ENCODE measurements around the gene GRK6.
"Not testable (repeated sequence)": the region's sequence is repeated elsewhere in the genome, so short reads cannot be mapped to it uniquely, and the experiment has no call there.

GRK6 gene

GRCh38 chr5:177476531-177477233 is 50.2 kb downstream of the GRK6 start:
- TF ChIP-seq JUND (IDR thresholded peaks at IDR 0.05; ENCODE audit: low read depth): no peak
- in situ Hi-C loops (cut with HindIII; ENCODE audit: low pct_unique_long_range_greater_than_20kb, low sequenced_read_pairs): no loop called here
- no peak for DNase-seq (ENCODE audit: low read depth in 1 of 2, low spot score in 1 of 2)

DNA sequence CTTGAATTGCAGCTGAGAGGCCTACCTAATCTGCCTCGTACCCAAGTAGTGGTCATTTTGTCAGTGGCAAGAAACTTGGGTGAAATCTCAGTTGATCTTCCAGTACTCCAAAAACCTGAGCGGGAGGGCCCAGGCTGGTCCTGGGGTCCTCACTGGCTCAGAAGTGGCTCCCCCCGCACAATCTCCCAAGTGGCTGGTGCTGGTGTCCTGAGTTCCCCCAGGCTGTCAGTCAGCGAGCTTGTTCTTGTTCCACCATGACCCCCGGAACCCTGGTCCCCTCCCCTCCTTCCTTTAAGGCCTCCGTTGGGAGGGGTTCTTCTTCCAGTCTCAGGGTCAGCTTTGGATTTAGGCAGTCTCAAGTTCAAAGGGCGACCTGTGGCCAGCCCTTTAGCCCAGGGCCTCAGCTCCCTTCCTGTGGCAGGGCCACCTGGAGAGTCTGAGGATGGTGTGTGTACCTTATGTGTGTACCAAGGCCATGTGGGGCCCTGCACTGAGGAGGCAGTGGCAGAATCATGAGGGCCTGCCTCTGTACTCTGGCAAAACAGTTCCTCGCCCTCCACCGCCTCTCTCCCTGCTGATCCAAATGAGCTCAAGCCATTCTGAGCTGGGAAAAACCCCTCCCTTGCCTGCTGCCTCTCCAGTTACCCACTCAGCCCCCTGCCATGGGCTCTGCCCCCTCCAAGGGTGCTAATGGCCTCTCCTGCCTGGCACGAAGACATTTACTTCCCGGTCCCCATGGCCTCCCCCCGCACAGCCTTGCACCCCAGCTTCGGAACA is 51.4 kb downstream of the GRK6 start:
- no peak for TF ChIP-seq JUND (IDR thresholded peaks at IDR 0.05; ENCODE audit: low read depth)
- no peak for DNase-seq (ENCODE audit: low read depth in 1 of 2, low spot score in 1 of 2)
- in situ Hi-C loops (cut with HindIII; ENCODE audit: low pct_unique_long_range_greater_than_20kb, low sequenced_read_pairs): no loop called here

DNA sequence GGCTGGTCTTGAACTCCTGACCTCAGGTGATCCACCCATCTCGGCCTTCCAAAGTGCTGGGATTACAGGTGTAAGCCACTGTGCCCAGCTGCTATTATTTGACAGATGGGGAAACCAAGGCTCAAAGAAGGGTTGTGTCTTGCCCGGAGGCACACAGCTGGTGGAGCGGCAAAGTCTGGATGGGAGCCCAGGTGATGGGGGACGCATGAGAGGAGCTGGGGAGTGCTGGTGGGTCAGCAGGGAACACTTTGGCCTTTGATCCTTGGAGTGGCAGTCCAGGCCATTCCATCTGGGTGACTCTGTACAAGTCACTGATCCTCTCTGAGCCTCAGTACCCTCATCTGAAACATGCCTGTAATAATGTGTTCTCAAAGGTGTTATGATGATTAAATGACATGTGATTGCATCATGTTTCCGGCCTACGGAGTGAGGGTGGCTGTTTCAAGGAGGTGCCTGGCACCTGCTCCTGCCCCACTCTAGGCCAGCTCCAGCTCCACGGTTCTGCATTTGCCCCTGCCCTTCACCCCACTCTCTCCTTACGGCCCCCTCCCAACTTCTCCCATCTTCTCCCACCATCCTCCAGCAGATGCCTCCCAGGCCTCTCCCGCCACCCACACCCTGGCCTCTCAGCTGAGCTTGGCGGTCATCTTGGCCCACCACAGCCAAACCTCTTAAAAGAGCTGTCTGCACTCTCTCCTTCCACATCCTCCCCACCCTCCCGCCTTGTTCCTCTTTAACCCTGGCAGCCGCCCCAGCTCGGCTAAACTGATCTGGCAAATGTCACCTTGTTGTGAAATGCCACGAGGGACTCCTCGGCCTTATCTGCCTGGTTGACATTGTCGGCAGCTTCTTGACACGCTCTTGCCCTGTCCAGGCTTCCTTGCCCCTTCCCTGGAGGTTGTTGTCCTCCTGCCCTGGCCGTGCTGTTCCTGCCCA is 52.5 kb downstream of the GRK6 start:
- TF ChIP-seq JUND (IDR thresholded peaks at IDR 0.05; ENCODE audit: low read depth): no peak
- DNase-seq (ENCODE audit: low read depth in 1 of 2, low spot score in 1 of 2): peak in 1 of 2 experiments; percentile 25
- in situ Hi-C loops (cut with HindIII; ENCODE audit: low pct_unique_long_range_greater_than_20kb, low sequenced_read_pairs): no loop called here

DNA sequence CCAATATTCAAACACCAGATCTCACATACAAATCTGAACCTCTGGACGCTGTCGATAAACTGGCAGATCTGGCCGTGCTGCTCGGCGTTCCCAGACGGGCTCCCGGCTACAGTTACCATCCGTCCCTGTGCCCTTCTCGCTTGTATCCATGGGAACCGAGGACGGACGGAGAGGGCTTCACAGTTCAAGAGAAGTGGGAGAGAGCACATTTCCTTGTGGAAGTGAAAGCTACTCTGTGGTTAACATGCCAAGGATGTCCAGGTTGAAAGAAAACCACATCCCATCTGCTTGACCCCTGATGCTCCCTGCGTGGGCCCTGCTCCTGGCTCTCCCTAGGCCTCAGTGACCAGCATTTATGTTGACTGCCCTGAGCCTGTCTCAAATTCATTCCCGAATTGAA is 53.3 kb downstream of the GRK6 start:
- in situ Hi-C loops (cut with HindIII; ENCODE audit: low pct_unique_long_range_greater_than_20kb, low sequenced_read_pairs): no loop called here
- TF ChIP-seq JUND (IDR thresholded peaks at IDR 0.05; ENCODE audit: low read depth): no peak
- no peak for DNase-seq (ENCODE audit: low read depth in 1 of 2, low spot score in 1 of 2)

DNA sequence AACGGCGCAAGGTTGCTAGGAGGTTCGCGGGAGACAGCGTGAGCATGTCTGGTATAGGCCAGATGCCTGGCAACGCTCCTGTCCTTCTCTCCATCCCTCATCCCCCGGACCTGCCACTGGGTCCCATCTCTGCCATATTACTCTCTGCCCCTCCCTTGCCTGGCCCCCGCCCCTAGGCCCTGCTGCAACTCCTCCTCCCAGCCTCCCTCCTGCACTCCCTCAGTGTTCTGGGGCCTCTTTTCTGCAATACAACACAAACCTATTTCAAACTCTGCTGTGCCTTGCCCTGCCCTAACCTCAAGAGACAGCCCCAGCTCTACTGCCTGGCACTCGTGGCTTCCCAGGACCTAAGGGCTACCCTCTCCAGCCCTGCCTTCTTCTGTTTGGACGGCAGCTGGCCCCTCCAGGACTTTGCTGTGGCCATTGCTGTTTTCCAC is 55.9 kb downstream of the GRK6 start:
- in situ Hi-C loops (cut with HindIII; ENCODE audit: low pct_unique_long_range_greater_than_20kb, low sequenced_read_pairs): no loop called here
- no peak for DNase-seq (ENCODE audit: low read depth in 1 of 2, low spot score in 1 of 2)
- no peak for TF ChIP-seq JUND (IDR thresholded peaks at IDR 0.05; ENCODE audit: low read depth)

DNA sequence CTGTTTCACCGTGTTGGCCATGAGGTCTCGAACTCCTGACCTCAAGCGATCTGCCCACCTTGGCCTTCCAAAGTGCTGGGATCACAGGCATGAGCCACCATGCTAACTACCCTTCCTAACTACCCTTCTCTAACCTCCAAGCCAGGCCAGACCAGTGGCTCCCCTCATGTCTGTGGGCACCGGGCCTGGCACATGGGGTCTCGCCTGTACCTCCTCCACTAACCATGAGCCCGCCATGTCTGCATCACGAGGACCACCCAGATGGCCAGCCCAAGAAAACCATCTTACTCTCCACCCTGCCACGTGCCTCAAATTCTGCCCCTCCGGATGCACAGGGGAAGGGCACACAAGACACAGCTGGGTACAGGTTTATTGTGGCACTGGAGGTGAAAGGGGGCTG is 56.6 kb downstream of the GRK6 start:
- no peak for DNase-seq (ENCODE audit: low read depth in 1 of 2, low spot score in 1 of 2)
- no peak for TF ChIP-seq JUND (IDR thresholded peaks at IDR 0.05; ENCODE audit: low read depth)
- in situ Hi-C loops (cut with HindIII; ENCODE audit: low pct_unique_long_range_greater_than_20kb, low sequenced_read_pairs): no loop called here

- no peak for TF ChIP-seq JUND (IDR thresholded peaks at IDR 0.05; ENCODE audit: low read depth)
- DNase-seq (ENCODE audit: low read depth in 1 of 2, low spot score in 1 of 2): no peak
- in situ Hi-C loops (cut with HindIII; ENCODE audit: low pct_unique_long_range_greater_than_20kb, low sequenced_read_pairs): no loop called here
Measured at GRCh38 chr5:177483994-177484901, 57.8 kb downstream of the GRK6 start.

DNA sequence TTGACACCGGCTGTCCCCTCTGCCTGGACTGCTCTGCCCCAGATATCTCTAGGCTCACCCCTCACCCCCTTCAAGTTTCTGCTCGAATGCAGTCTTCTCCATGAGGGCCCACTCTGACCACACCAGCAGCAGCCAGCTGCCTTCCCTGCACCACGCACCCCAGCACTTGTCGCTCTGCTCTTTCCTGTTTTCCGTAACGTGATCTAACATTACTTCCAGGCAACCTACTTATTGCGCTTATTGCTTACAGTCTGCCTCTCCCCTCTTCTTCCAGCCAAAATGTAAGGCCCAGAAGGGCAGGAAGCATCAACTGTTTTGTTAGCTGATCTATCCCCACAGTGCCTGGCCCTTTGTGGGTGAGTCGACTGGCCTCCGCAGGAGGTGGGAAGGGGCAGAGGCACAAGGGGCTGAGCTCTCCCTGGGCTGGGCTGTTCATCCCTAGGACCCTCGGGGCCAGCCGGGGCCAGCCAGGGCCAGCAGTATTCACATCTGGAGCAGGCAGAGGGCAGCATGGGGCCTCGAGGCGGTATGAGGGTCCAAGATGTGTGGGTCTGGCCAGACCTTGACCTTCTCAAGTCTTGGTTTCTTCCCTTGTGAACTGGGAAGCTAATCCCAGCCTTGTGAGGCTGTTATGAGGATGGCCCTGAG is 58.5 kb downstream of the GRK6 start:
- no peak for DNase-seq (ENCODE audit: low read depth in 1 of 2, low spot score in 1 of 2)
- TF ChIP-seq JUND (IDR thresholded peaks at IDR 0.05; ENCODE audit: low read depth): no peak
- in situ Hi-C loops (cut with HindIII; ENCODE audit: low pct_unique_long_range_greater_than_20kb, low sequenced_read_pairs): no loop called here

DNA sequence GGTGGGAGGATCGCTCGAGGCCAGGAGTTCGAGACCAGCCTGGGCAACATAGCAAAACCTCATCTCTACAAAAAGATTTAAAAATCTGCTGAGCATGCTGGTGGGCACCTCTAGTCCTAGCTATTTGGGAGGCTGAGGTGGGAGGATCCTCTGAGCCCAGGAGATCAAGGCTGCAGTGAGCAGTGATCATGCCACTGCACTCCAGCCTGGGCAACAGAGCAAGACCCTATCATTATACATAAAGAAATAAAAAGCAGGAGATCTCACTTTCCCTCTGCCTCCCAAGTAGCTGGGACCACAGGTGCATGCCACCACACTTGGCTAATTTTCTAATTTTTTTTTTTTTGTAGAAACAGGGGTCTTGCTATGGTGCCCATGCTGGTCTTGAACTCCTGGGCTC is 59.3 kb downstream of the GRK6 start:
- in situ Hi-C loops (cut with HindIII; ENCODE audit: low pct_unique_long_range_greater_than_20kb, low sequenced_read_pairs): not testable (repeated sequence)

GRCh38 chr5:177486256-177486655 is 59.8 kb downstream of the GRK6 start:
- in situ Hi-C loops (cut with HindIII; ENCODE audit: low pct_unique_long_range_greater_than_20kb, low sequenced_read_pairs): no loop called here
- no peak for DNase-seq (ENCODE audit: low read depth in 1 of 2, low spot score in 1 of 2)
- TF ChIP-seq JUND (IDR thresholded peaks at IDR 0.05; ENCODE audit: low read depth): no peak

More for the DNA sequence above, 59.3 kb downstream of the GRK6 start:
- not testable (repeated sequence) for DNase-seq (ENCODE audit: low read depth in 1 of 2, low spot score in 1 of 2)

DNA sequence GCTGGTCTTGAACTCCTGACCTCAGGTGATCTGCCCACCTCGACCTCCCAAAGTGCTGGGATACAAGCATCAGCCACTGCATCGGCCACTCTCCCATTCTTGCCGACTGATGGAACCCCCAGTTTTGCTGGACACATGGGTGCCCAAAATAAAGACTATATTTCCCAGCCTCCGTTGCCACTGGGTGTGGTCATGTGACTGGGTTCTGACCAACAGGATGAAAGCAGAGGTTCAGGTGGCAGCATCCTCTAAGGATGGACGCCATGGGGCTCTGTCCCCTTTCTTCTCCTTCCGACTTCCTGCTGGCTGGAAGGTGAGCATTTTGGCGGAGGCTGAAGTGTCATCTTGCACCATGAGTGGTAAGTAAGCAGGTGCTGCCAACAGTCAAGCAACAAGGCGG is 60.7 kb downstream of the GRK6 start:
- DNase-seq (ENCODE audit: low read depth in 1 of 2, low spot score in 1 of 2): no peak
- TF ChIP-seq JUND (IDR thresholded peaks at IDR 0.05; ENCODE audit: low read depth): no peak
- in situ Hi-C loops (cut with HindIII; ENCODE audit: low pct_unique_long_range_greater_than_20kb, low sequenced_read_pairs): no loop called here
